ENCODE results near the gene HIVEP3. TPM values are rescaled to one million over a fixed set of nuclear protein-coding genes. Genes with fewer than 3 reads are reported as not detected.

HIVEP3 gene
- total RNA-seq, 2 donors from 2014 or later = 4.7 to 5.8 TPM

GRCh38 chr1:41742219-41742618 is 176.5 kb downstream of the HIVEP3 start:
- H3K4me1 ChIP-seq = peaks cover 0 to 13% of the 10 kb centered on the region in 2 donors
- no peak overlapping the region for H3K27ac ChIP-seq
- H3K27me3 ChIP-seq = no peaks in the 10 kb centered on the region
- no peak for TF ChIP-seq CTCF (IDR thresholded peaks at IDR 0.05)
- no peak overlapping the region for H3K4me3 ChIP-seq
- no peaks in the 10 kb centered on the region for H3K9me3 ChIP-seq
- DNase-seq (ENCODE audit: low spot score) = no peak
- no peaks in the 10 kb centered on the region for H3K36me3 ChIP-seq

DNA sequence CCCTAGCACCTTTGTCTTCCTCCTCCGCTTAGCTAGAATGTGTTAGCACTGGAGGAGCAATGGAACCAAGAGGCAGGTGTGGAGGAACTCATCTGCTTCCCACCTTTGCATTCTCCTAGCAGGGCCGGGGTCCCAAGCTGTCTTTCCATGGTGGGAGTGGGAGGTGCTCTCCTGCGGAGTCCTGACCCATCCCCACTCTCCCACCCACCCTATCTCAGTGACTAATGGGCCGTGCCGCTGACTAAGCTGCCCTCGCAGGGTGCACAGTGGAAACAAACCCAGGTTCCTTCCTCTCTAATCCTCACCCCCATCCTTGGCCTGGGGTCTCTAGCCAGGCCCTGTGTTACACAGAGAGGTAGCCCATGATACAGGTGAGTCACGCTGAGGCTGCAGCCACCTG is 177.5 kb downstream of the HIVEP3 start:
- TF ChIP-seq CTCF (IDR thresholded peaks at IDR 0.05) = no peak
- no peak for DNase-seq (ENCODE audit: low spot score)
- Histone ChIP-seq H3K27me3 (no peaks in the 10 kb centered on the region), H3K4me3 (no peak overlapping the region), H3K36me3 (no peaks in the 10 kb centered on the region), H3K4me1 (peaks cover 0 to 14% of the 10 kb centered on the region in 2 donors), H3K9me3 (no peaks in the 10 kb centered on the region), H3K27ac (no peak overlapping the region)

DNA sequence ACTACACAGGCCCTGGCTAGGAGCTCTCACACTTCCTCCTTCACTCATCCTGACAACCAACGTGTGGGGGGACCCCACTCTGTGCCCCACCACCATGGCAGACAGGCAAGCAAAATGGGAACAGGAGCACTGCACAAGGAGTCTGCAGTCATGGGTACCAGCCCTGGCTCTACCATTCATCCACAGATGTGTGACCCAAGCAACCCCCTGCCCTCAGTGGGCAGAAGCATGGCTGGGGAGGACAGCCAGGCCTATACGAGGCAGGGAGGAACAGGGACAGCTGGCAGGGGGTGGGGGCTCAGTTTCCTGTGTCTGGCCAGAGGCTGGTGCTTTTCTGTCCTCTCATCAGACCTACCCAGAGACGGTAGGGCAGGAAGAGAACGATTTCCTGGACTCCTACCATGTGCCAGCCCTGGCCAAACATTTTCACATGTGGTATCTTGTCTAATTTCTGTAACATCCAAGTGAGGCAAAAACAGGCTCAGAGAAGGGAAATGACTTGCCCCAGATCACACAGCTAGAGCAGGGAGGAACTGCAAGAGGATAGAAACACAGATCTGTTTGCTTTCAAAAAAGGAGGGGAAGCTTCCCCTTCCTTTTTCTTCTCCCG is 178.0 kb downstream of the HIVEP3 start:
- no peaks in the 10 kb centered on the region for H3K9me3 ChIP-seq
- H3K36me3 ChIP-seq = no peaks in the 10 kb centered on the region
- no peak overlapping the region for H3K4me3 ChIP-seq
- no peak for DNase-seq (ENCODE audit: low spot score)
- H3K27me3 ChIP-seq = no peaks in the 10 kb centered on the region
- TF ChIP-seq CTCF (IDR thresholded peaks at IDR 0.05) = no peak
- no peak overlapping the region for H3K27ac ChIP-seq
- H3K4me1 ChIP-seq = peaks cover 0 to 19% of the 10 kb centered on the region in 2 donors

GRCh38 chr1:41740058-41740457 is 178.7 kb downstream of the HIVEP3 start:
- Histone ChIP-seq H3K4me1 (peaks cover 0 to 25% of the 10 kb centered on the region in 2 donors), H3K27ac (no peak overlapping the region), H3K27me3 (no peaks in the 10 kb centered on the region), H3K36me3 (no peaks in the 10 kb centered on the region), H3K4me3 (no peak overlapping the region), H3K9me3 (no peaks in the 10 kb centered on the region)
- DNase-seq (ENCODE audit: low spot score) = no peak
- no peak for TF ChIP-seq CTCF (IDR thresholded peaks at IDR 0.05)

DNA sequence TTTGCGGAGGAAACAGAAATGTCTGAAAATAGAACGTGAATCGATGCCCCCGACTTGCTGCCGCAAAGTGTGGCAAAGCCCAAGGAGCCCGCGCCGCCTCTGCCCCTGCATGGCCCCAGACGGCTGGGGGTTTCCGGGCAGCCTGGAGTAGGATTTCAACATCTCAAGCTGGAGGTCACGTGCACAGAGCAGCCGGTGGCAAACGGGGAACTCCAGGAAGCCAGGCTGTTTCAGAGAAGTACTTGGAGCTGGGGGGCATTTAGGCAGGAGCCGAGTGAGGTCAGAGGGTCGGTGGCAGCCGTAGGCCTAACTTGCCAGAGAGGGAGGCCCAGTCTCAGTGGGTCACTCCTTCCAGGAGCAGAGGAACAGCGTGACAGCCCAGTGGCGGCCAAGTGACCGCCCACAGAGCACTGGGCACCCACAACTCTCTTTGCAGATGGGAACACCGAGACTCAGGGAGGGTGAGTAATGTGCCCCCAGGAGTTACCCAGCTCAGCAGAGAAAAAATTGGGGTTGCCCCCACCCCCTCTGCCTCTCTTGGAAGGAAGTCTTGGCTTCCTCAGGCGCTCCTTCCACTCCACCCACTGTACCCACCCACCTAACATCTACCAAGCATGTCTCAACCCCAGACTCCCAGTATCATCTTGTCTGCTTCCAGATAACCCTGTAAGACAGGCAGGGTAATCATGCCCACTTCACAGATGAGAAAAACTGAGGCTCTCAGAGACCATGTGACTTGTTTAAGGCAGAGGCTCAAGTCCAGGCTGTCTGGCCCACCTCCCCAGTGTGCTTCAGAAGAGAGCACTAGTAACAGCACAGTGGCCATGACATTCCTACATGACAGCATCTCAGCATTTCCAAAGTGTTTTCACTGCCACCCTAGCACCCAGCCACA is 179.4 kb downstream of the HIVEP3 start:
- Histone ChIP-seq H3K36me3 (no peaks in the 10 kb centered on the region), H3K4me3 (no peak overlapping the region), H3K27ac (peak overlapping the region in 1 of 2 donors; percentile 49), H3K4me1 (peaks cover 0 to 25% of the 10 kb centered on the region in 2 donors), H3K27me3 (no peaks in the 10 kb centered on the region), H3K9me3 (no peaks in the 10 kb centered on the region)
- peak; percentile 87 for DNase-seq (ENCODE audit: low spot score)
- no peak for TF ChIP-seq CTCF (IDR thresholded peaks at IDR 0.05)

Measured in right atrium auricular region (tissue), 2 donors.